Memory B cell (primary cell): ENCODE measurements around the gene PPTC7.
"Not testable (repeated sequence)": the region's sequence is repeated elsewhere in the genome, so short reads cannot be mapped to it uniquely, and the experiment has no call there.

Experiments used
- ATAC-seq: fragments of 150-1000 bp; cut with Tn5 transposase; 2 replicates; pipeline ENCODE4 v1.10.0; 2021; ENCODE audit warnings: low read depth, mild to moderate bottlenecking, moderate library complexity
- DNase-seq, 2 donors: peaks; one replicate each; pipeline ENCODE4 v3.0.0; 2022; ENCODE audit warnings: low spot score in 2 of 2
- H3K27ac Mint-ChIP-seq: one replicate; pipeline ENCODE4 v1.8.0; 2022; ENCODE audit warnings: mild to moderate bottlenecking, moderate library complexity, mixed read lengths
- H3K27me3 Mint-ChIP-seq: one replicate; pipeline ENCODE4 v1.8.0; 2022; ENCODE audit warnings: mixed read lengths
- H3K36me3 Mint-ChIP-seq: one replicate; pipeline ENCODE4 v1.8.0; 2022; ENCODE audit warnings: mild to moderate bottlenecking, mixed read lengths
- H3K4me1 Mint-ChIP-seq: one replicate; pipeline ENCODE4 v1.8.0; 2022; ENCODE audit warnings: mixed read lengths
- H3K4me3 Mint-ChIP-seq: one replicate; pipeline ENCODE4 v1.8.0; 2022; ENCODE audit warnings: mild to moderate bottlenecking, moderate library complexity, mixed read lengths
- H3K9me3 Mint-ChIP-seq: one replicate; pipeline ENCODE4 v1.8.0; 2022; ENCODE audit warnings: mixed read lengths

PPTC7 gene

GRCh38 chr12:110545259-110545658 lies 37.9 kb downstream of the PPTC7 start:
- not testable (repeated sequence) for H3K27me3 Mint-ChIP-seq, ATAC-seq, H3K9me3 Mint-ChIP-seq, DNase-seq, H3K4me3 Mint-ChIP-seq
- H3K36me3 Mint-ChIP-seq = peaks cover 20% of the 10 kb centered on the region
- H3K27ac Mint-ChIP-seq = peak overlapping the region; percentile 81
- H3K4me1 Mint-ChIP-seq = peaks cover 28% of the 10 kb centered on the region

DNA sequence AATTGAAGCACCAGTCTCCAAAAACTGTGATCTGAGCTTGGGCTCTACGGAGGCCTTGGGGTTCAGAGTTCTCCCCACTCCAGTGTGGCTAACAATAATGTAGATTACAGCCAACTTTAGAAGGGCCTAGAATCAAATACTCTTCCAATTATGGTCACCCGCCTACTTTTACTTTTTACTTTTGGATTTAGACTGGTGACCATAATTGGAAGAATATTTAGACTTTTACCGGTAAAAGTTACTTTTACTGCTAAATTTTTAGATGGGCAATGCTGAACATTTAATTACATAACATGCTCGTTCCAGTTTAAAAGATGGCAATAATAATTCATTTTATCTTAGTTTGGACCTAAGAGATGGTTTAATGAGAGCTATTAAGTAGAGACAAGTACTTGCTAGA lies 39.2 kb downstream of the PPTC7 start:
- Mint-ChIP-seq H3K4me3 (no peak overlapping the region), H3K4me1 (peaks cover 22% of the 10 kb centered on the region), H3K27ac (peak overlapping the region; percentile 92), H3K27me3 (no peaks in the 10 kb centered on the region), H3K9me3 (no peaks in the 10 kb centered on the region), H3K36me3 (peaks cover 15% of the 10 kb centered on the region)
- DNase-seq (no peak), ATAC-seq (no peak)

DNA sequence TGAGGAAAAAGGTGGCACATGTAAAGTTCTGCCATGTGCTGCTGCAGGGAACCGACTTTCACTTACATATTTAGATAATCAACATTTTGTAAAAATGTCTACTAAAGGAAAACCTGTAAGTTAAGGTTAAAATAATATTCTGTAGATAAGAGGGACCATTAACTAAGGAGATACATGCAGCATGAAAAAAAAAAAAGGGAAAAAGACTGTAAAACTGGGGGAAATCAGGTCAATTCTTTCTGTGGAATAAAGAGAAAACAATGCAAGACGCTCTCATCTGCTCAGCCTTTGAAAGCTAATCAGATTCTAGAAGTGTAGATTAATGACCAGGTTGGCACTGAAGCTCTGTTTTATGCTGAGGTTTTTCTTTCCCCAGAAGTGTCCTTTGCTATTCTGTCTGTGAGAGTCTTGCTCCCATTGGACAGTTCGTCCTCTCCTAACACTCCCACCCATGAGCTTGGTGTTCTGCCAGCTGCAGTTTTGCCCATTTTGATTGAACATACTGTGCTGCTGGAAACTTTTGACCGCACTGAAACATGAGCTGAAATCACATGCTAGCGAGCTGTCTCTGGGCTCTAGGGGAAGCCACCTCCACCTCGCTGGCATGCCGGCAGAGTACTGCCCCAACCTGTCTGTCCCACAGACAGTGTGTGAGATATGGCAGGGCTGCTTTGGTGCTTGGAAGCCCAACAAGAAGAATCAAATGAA lies 39.7 kb downstream of the PPTC7 start:
- peak; percentile 48 for ATAC-seq

GRCh38 chr12:110540048-110540447 lies 43.1 kb downstream of the PPTC7 start:
- no peaks in the 10 kb centered on the region for H3K9me3 Mint-ChIP-seq
- peaks cover 16% of the 10 kb centered on the region for H3K4me1 Mint-ChIP-seq
- H3K27me3 Mint-ChIP-seq = no peaks in the 10 kb centered on the region
- H3K27ac Mint-ChIP-seq = no peak overlapping the region
- DNase-seq = no peak
- peaks cover 23% of the 10 kb centered on the region for H3K36me3 Mint-ChIP-seq
- H3K4me3 Mint-ChIP-seq = no peak overlapping the region
- ATAC-seq = no peak

More for the DNA sequence above, 39.7 kb downstream of the PPTC7 start:
- peaks cover 18% of the 10 kb centered on the region for H3K36me3 Mint-ChIP-seq
- peaks cover 25% of the 10 kb centered on the region for H3K4me1 Mint-ChIP-seq
- H3K27me3 Mint-ChIP-seq = no peaks in the 10 kb centered on the region
- no peak for DNase-seq
- peak overlapping the region; percentile 92 for H3K27ac Mint-ChIP-seq
- H3K9me3 Mint-ChIP-seq = no peaks in the 10 kb centered on the region
- H3K4me3 Mint-ChIP-seq = peak overlapping the region; percentile 50

GRCh38 chr12:110538869-110539622 lies 44.1 kb downstream of the PPTC7 start:
- H3K36me3 Mint-ChIP-seq = peaks cover 23% of the 10 kb centered on the region
- peak overlapping the region; percentile 3 for H3K27ac Mint-ChIP-seq
- no peaks in the 10 kb centered on the region for H3K27me3 Mint-ChIP-seq
- no peak for ATAC-seq
- no peaks in the 10 kb centered on the region for H3K9me3 Mint-ChIP-seq
- no peak overlapping the region for H3K4me3 Mint-ChIP-seq
- peaks cover 16% of the 10 kb centered on the region for H3K4me1 Mint-ChIP-seq
- DNase-seq = no peak

DNA sequence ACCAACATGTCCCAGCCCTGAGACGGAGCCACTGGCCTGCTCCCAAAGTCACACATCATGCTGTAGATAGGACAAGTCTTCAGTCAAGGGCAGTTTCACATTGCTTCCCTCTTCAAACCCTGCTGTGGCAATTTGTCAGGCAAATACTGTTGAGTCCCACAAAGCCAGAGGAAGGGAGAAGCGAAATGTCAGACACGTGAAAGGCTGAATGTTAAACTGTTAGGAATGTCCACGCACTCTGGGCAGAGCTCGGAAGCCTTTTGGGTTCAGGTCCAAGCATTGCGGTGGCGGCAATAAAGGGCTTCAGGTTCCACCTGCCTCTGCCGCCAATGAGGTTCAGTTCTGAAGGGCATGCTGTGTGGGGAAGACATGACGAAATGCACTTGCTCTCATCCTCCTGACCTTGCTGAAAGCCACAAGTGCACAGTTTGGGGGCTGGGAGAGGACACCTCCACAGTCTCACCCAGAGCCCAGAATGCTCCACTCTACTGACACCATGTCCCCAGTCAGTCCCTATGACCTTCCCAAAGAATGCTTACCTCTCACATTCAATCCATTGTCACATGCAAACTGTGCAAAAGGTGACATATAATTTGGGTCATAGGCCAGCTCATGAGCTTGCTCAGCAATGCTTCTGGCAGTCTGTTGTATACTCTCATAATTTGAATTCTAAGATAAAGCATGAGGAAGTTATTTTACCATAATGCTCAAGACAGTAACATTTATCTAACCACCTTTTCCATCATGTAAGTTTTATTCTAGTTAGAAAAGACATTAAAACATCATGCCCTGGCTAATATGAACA lies 45.3 kb downstream of the PPTC7 start:
- no peaks in the 10 kb centered on the region for H3K27me3 Mint-ChIP-seq
- H3K36me3 Mint-ChIP-seq = peaks cover 21% of the 10 kb centered on the region
- ATAC-seq (no peak), DNase-seq (no peak)
- peaks cover 9% of the 10 kb centered on the region for H3K4me1 Mint-ChIP-seq
- no peak overlapping the region for H3K4me3 Mint-ChIP-seq
- no peaks in the 10 kb centered on the region for H3K9me3 Mint-ChIP-seq
- H3K27ac Mint-ChIP-seq = no peak overlapping the region

DNA sequence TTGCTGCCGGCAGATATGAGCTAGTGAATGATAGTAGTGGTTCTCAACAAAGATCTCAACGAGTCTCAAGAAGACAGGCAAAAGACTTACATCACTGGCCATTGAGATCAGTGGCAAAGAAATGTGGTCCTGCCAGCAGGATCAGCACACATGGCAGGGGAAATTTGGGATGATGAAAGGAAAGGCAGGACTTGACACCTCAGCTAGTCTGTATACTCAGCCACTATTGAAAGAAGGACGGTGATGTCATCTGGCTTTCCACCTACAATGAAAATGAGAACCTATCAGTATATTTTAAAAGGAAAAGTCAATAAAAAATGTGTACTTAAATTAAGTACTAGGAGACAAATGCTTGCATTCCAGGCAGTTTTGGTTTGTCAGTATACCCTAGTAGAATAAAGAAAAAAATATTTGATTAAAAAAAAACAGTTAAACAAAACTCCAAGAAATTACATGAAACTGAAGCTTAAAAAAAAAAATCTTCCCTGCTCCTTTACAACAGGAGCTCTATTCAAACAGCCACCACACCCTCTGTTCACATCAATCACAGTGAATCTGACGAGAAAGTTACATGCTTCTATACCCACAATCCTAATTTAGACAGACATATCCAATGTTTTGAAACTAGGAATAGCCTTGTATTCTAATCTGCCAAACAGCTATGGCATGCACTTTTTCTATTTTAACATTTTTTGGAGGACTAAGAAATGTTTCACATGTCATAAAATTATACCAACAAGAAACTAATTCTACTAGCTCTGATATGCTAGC lies 46.1 kb downstream of the PPTC7 start:
- Mint-ChIP-seq H3K4me3 (no peak overlapping the region), H3K36me3 (peaks cover 20% of the 10 kb centered on the region)

GRCh38 chr12:110534811-110535210 lies 48.3 kb downstream of the PPTC7 start:
- ATAC-seq = no peak

More for the DNA sequence above, 46.1 kb downstream of the PPTC7 start:
- Mint-ChIP-seq H3K4me1 (peaks cover 7% of the 10 kb centered on the region), H3K27ac (peak overlapping the region; percentile 53), H3K27me3 (no peaks in the 10 kb centered on the region), H3K9me3 (no peaks in the 10 kb centered on the region)
- ATAC-seq = no peak
- DNase-seq = no peak

DNA sequence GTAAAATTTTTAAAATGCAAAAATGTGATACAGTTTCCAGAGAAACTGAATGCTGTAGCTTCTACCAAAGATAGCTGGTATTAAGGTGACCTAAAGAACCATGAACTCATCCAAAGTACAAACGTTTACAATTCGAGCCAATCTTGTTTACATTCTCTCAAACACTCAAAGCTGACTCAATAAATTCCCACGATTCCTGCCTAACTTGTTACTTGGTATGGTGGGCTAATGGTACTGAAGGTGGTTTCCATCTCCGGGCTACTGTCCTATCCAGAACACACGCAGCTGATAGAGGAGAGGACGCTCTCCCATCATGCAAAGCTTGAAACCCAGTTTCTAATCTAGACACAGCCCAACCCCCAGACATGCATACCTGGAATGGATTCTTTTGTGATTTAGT lies 49.5 kb downstream of the PPTC7 start:
- Mint-ChIP-seq H3K27me3 (no peaks in the 10 kb centered on the region), H3K4me3 (no peak overlapping the region), H3K27ac (no peak overlapping the region), H3K36me3 (peaks cover 21% of the 10 kb centered on the region), H3K9me3 (no peaks in the 10 kb centered on the region), H3K4me1 (peaks cover 6% of the 10 kb centered on the region)
- DNase-seq = no peak
- ATAC-seq = no peak

More at GRCh38 chr12:110534811-110535210, 48.3 kb downstream of the PPTC7 start:
- Mint-ChIP-seq H3K9me3 (no peaks in the 10 kb centered on the region), H3K36me3 (peaks cover 20% of the 10 kb centered on the region), H3K27ac (no peak overlapping the region), H3K27me3 (no peaks in the 10 kb centered on the region), H3K4me3 (no peak overlapping the region), H3K4me1 (peaks cover 9% of the 10 kb centered on the region)
- no peak for DNase-seq

DNA sequence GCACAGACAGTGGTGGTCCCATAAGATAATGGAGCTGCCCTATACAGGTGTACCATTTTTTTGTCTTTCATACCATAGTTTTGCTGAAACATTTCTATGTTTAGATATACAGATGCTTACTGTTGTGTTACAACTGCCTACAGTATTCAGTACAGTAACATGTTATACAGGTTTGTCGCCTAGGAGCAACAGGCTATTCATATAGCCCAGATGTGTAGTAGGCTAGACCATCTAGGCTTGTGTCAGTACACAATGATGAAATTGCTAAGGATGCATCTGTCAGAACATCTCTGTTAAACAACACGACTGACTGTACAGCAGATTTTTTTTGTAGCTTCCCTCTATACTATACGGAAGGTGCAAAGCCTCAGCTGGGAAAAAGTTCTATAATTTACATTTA lies 50.5 kb downstream of the PPTC7 start:
- DNase-seq (no peak), ATAC-seq (no peak)
- Mint-ChIP-seq H3K4me3 (no peak overlapping the region), H3K27ac (no peak overlapping the region), H3K27me3 (no peaks in the 10 kb centered on the region), H3K36me3 (peaks cover 18% of the 10 kb centered on the region), H3K4me1 (peaks cover 8% of the 10 kb centered on the region), H3K9me3 (no peaks in the 10 kb centered on the region)

DNA sequence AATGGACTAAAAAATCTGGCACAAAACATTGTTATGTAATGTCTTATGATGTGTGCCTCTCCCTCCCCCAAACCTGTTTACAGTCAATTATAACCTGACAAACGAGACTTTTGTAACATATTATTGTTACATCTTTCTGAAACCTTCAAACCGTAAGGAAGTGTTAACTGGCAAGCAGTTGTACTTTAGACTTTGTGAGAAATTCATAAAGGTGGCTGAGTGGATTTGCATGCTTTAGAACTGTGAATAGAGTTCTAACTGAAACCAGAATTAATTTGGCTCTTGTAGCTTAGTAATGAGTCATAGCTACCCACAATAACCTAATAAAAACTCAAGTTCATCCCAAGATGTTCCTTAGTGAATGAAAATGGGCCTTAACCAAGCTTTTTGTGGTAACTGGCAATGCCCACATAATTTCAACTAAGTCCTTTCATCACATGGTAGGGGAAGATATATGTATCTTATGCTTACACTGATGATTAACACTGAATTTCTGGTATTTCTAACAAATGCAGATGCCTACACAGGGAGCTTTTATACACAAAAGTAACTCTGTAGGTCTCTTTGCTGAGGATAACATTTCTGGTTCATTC lies 51.3 kb downstream of the PPTC7 start:
- peaks cover 15% of the 10 kb centered on the region for H3K36me3 Mint-ChIP-seq
- peak overlapping the region; percentile 35 for H3K27ac Mint-ChIP-seq
- ATAC-seq (no peak), DNase-seq (no peak)
- H3K9me3 Mint-ChIP-seq = no peaks in the 10 kb centered on the region
- H3K4me3 Mint-ChIP-seq = no peak overlapping the region
- H3K27me3 Mint-ChIP-seq = no peaks in the 10 kb centered on the region
- peaks cover 8% of the 10 kb centered on the region for H3K4me1 Mint-ChIP-seq

GRCh38 chr12:110530511-110530910 lies 52.6 kb downstream of the PPTC7 start:
- Mint-ChIP-seq H3K9me3 (no peaks in the 10 kb centered on the region), H3K36me3 (peaks cover 9% of the 10 kb centered on the region), H3K27me3 (no peaks in the 10 kb centered on the region), H3K4me1 (peaks cover 8% of the 10 kb centered on the region), H3K4me3 (no peak overlapping the region), H3K27ac (peak overlapping the region; percentile 35)
- no peak for DNase-seq
- ATAC-seq = no peak

- H3K4me1 Mint-ChIP-seq = peaks cover 6% of the 10 kb centered on the region
- peak overlapping the region; percentile 17 for H3K27ac Mint-ChIP-seq
- H3K4me3 Mint-ChIP-seq = no peak overlapping the region
- ATAC-seq (no peak), DNase-seq (no peak)
- peaks cover 6% of the 10 kb centered on the region for H3K36me3 Mint-ChIP-seq
- no peaks in the 10 kb centered on the region for H3K9me3 Mint-ChIP-seq
- no peaks in the 10 kb centered on the region for H3K27me3 Mint-ChIP-seq
These were observed 54.8 kb downstream of the PPTC7 start for GRCh38 chr12:110528277-110528839.
